Activated CD8-positive, alpha-beta memory T cell treated with anti-CD3 and anti-CD28 coated beads for 36 hours (primary cell): ENCODE results near the gene RHAG. TPM values are rescaled to one million over a fixed set of nuclear protein-coding genes. Genes with fewer than 3 reads are reported as not detected.
"Not testable (repeated sequence)": the region's sequence is repeated elsewhere in the genome, so short reads cannot be mapped to it uniquely, and the experiment has no call there.

Source experiments
- CTCF ChIA-PET: fragments of 350-600 bp; sonication (Branson Sonifier 250); formaldehyde crosslinking; loops from one replicate; lab custom pipeline; 2021; ENCODE audit warnings: antibody characterized with exemption; lab: Charles Lee
- POLR2A ChIA-PET: fragments of 350-600 bp; sonication (Branson Sonifier 250); formaldehyde crosslinking; loops from one replicate; lab custom pipeline; 2021; ENCODE audit warnings: antibody characterized with exemption; lab: Charles Lee
- total RNA-seq, 2 experiments: library from RNA; stranded (reverse); gene quantifications; one replicate each; pipeline ENCODE4 v1.2.3, GENCODE V29; 2021

RHAG gene
- not detected for total RNA-seq

DNA sequence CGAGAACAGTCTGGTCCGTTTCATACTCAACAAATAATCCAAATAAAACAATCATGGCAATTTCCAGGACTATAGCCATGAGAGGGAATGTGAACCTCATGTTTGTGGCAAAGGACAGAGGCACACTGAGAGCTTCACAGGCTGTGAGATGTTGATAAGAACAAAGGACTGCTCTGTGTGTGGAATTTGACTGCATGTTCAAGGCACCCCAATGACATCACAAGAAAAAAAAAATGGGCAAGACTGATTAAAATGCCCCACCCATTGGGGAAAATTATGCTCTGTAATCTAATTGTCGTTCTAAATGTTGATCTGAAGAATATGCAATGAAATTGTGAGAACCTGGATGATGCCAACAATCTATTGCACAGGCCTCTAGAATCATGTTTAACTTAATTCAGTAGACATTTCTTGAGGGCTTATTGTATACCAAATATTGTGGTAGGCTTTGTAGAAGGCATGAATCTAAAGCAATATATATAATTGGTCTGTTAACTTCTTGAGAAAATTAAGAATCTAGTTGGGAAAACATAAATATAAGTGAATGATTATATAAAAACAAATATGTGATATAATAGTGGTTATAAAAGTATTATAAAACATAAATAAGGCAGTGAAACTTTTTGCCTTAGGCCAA lies at the start of gene RHAG:
Gene RHAG, minus strand, starts transcription at position 127 of the 637 bp plus-strand sequence. Its CDS starts 27 bp downstream, at position 100.
- CTCF ChIA-PET, result no interaction called here
- POLR2A ChIA-PET, result no interaction called here

DNA sequence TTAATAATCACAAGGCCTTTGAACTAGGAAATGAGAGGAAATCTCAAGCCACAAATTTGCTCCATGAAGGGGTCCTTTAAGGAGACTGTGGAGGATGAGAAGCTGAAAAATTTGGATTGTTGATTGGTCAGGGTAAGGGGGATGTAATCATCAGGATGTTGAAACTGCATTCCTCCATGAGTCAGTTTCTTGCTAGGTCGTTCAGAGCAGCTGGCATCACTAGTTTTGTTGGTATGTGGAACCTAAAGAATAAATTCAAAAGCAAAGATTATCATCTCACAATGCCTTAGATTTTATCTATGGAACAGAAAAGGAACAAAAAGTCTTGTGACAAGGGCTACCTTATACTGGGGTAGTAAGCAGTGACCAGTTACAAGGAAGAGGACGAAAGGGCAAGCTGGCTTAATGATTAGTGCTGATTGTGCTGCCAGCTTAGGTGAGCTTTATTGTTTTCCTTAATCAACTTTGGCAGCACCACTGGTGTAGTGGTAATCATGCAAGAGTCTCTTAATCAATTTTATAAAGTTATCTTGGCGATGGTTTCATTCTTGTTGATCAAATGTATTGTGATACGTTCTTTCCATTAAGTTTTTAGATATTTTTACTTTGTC lies 40.1 kb upstream of the RHAG start:
- ChIA-PET POLR2A (no interaction called here), CTCF (no interaction called here)

DNA sequence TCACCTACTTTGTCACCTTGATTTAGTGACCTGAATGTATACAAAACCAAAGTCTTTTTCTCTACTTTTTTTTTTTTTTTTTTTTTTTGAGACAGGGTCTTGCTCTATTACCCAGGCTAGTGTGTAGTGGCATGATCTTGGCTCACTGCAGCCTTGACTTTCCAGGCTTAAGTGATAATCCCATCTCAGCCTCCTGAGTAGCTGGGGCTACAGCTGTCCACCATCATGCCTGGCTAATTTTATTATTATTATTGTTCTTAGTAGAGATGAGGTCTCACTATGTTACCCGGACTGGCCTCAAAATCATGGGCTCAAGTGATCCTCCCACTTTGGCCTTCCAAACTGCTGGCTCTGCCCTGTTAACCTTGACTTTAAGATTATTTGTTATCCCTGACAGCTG lies 39.2 kb upstream of the RHAG start:
- POLR2A ChIA-PET, result no interaction called here
- CTCF ChIA-PET, result no interaction called here

DNA sequence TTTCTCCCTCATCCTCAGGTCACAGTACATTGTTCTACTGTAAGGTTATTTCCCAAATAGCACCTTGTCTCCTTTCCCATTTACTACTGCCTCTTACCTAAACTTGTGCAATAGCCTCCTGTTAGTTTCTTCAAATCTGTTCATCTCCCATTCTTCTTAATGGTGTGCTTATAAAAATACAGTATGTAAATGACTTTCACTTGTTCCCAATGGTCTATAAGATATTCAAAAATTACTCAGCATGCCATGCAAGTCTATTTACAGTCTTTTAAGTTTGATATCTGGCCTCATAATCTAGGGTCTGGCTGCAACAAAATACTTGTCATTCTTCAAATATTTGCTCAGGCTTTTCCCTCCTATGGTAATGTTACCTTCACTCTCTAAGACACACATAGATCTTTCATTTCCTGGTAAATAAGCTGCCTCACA lies 31.5 kb upstream of the RHAG start:
- POLR2A ChIA-PET, result no interaction called here
- CTCF ChIA-PET, result no interaction called here

DNA sequence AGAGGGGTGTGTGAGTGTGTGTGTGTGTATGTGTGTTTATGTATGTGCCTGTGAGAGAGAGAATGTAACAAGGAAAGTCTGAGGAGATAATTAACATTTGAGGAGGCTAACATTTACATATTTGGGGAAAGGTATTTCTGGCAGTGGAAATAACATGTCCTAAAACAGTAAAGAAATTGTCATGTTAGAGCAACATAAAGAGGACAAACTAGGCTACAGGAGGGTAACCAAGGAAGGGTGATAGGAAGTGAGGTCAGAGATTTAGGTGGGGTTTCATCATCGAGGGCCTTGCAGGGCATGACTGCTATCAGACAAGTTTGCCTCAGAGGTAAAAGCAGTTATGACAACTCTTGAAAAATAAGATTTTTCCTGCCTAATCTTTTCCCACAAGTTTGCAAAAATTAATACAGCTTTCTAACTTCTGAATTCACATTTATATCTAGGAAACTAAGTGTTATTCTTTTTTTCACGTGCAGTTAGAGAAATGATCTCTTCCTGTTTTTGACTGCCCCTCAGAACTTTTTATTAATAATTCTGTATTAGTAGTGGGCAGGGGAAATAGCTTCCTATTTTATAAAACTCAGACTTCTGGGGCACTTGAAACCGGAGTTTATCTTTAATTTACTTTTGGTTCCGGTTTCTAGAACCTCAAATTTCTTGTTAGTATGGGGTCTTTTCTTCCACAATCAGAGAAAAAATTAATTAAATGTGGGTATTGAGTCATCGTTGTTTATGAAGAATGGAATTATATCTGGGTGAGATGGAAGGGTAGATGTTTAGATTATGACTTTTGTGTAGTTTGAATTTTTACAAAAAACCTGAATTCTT lies 30.5 kb upstream of the RHAG start:
- ChIA-PET POLR2A (no interaction called here), CTCF (no interaction called here)

DNA sequence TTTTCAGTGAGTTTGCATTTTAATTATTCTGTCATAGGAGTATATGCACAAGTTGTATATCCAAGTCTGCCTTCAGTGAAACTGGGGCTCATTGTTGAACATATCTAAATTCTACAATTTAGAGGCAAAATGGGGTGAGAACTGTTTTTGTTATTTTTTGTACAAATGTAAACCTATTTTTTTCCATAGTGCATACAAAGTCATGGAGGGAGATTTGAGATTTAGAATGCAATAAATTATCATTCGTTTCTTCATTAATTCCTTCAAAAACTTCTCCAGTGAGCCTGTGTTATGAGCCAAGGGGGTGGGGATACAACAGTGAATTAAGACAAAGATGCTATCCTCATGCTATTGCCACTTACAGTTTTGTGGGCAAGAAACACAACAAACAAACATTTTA lies 29.8 kb upstream of the RHAG start:
- CTCF ChIA-PET, result no interaction called here
- POLR2A ChIA-PET, result no interaction called here

DNA sequence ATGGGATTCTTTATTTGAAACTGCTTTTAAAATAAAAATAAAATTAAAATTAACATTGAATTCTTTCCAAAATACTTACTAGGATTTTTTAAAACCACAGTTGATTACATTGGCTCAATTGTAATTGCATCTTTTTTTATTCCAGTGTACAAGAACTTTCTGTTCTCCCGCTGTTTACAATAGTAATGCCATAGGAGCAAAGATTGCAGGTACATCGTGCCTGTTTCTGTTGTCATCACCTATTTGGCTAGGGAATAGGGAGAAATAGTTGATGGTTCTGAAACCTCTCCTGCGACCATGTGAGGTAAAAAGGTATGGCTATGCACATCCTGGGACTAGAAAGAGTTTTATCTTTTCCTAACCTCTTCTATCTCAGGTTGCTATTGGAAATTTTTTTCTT lies 28.2 kb upstream of the RHAG start:
- CTCF ChIA-PET, result no interaction called here
- POLR2A ChIA-PET, result no interaction called here

DNA sequence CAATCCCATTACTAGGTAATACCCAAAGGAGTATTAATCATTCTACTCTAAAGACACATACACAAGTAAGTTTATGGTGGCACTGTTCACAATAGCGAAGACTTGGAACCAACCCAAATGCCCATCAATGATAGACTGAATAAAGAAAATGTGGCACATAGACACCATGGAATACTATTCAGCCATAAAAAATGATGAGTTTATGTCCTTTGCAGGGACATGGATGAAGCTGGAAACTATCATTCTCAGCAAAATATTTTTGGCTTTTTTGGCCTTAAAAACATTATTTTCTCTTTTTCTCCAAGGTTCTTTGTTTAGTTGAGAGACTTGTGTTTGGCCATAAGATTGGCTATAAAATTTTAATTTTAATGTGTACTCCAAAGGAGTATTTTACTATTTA lies 27.4 kb upstream of the RHAG start:
- CTCF ChIA-PET, POLR2A ChIA-PET: not testable (repeated sequence)

DNA sequence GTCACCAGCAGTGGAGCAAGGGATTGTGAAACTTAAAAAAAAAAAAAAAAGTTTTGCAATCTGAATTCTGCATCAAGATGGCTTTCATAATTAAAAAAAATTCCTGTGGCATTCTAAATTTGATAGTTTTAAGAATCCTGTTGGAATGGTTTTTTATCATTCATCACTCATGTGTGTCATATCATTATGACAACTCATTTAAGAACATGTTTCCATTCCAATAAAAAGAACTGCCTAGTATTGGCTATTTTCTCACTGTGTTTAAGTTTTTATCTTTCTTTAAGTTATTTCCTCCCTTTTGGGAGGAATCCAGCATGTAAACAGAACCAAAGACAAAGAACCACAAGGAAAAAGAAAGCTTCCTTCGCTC lies 26.2 kb upstream of the RHAG start:
- POLR2A ChIA-PET, result no interaction called here
- CTCF ChIA-PET, result no interaction called here

DNA sequence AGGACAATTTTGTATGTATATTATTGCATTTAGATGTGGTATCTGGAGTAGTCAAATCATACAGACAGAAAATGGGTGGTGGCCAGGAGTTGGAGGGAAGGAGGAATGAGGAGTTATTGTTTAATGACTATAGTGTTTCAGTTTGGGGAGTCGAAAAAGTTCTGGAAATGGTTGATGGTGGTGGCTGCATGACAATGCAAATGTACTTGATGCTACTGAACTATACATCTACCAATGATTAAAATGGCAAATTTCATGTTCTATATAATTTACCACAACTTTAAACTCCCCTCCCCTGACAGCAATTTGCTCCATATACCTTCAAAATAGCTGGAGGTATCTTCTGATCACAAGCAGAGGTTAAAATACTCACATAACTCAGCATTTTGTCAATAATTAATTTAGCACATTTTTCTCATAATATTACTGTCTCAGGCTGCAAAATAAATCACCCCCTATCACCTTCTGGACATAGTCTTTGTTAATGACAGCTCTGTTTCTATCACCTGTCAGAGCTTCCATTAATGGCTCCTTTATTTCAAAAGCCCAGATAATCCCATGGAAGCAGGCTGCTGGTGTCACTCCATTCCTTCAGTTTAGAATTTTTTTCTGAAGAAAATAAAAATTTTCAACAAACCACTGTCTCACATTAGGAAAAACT lies 25.7 kb upstream of the RHAG start:
- POLR2A ChIA-PET, result no interaction called here
- CTCF ChIA-PET, result no interaction called here

DNA sequence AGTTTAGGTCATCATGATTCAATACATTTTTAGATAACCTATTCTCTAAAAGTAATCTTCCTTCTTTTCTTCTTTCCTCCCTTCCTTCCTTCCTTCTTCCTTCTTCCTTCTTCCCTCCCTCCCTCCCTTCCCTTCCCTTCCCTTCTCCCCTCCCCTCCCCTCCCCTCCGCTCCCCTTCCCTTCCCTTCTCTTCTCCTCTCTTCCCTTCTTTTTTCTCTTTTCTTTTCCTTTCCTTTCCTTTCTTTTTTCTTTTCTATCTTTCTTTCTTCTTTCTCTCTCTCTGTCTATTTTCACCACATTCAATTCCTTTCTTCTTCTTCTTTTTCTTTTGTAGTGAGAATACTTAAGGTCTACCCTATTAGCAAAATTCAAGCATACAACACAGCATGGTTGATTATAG lies 17.3 kb upstream of the RHAG start:
- CTCF ChIA-PET, result no interaction called here

DNA sequence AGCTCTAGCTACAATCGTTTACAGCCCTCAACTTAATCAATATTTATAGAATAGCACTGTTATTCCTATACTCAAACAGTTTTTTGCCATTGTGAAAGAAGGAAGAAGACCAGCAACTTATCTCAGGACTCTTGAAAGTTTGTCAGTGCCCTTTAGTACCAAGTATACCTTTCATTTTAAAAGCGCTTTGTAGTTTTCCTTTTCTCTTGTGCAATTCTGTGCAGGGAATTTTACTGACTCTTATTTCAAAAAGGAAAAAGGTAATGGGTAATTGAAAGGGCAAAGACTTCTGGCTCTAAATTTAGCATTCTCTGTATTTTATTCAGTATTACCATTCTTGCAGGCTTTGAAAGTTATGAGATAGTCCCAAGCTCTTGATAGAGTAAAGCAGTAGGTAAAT lies 16.8 kb upstream of the RHAG start:
- ChIA-PET POLR2A (no interaction called here), CTCF (no interaction called here)

More for the DNA sequence above, 17.3 kb upstream of the RHAG start:
- POLR2A ChIA-PET, result no interaction called here

DNA sequence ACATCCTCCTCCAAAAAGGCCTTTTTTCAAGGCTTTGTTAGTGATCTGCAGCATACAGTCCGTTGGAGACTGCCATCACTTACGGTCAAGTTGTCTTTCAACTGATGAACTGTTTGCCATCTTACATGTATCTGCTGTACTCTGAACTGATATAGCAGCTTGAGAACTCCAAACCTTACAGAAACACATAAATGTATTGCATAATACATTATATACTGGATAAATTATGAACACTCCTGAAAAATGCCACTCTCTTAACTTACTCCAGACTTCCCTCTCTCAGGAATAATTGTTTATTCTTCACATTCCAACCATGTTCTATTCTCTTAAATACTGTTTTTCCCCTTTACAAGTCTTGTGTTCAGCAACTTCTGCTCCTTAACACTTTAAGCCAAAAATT lies 14.6 kb upstream of the RHAG start:
- POLR2A ChIA-PET, result no interaction called here
- CTCF ChIA-PET, result no interaction called here

DNA sequence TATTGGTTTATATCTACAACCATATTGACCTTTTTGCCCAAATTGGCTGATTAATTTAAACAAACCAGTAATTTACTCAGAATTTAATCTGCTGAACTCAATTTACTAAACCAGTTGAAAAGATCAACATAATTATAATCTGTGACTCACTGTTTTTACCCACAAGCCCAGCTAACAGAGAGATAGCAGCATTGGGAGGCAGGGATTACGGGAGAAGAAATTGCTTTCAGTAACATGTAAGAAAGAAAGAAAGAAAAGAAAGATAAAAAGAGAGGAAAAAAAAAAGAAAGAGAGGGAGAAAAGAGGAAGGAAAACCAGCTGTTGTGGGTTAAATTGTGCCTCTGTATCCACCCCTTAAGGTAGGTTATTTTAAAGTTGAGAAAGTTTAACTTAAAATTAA lies 13.3 kb upstream of the RHAG start:
- ChIA-PET POLR2A (no interaction called here), CTCF (no interaction called here)

DNA sequence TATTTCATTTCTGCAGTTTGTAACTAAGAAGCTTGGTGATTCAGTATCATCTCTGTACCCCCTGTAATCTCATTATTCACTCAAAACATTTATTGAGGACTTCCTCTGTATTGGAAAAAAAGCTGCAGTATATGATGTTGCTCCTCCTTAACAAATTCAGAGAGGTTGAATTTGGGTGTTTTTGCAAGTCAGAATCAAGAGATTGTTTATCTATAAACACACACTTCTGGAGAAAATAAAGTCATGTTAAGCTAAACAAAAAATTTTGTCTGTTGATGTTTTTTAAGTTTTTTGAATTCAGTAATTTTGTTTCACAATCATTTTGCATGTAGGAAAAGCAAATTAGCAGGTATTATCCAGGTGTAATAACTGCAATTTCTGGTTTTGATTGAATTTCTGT lies 11.4 kb upstream of the RHAG start:
- ChIA-PET CTCF (no interaction called here), POLR2A (no interaction called here)

DNA sequence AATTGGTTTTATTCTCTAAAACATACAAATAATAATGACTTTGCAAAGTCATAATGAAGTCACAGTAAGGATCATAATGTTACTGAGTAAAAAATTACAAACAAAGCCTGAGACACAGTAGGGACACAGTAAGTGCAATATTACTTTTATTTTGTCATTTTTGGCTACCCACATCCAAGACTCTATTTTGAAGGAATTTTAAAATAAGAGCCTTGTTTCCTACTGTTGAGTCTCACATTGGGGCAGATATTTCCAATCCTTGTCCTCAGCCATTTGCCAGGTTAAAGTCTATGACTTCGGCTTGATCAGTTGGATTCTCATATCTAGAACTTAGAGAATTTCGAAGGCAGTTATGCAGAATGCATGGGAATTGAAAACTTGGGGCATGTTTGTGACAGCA lies 10.8 kb upstream of the RHAG start:
- ChIA-PET POLR2A (no interaction called here), CTCF (no interaction called here)

DNA sequence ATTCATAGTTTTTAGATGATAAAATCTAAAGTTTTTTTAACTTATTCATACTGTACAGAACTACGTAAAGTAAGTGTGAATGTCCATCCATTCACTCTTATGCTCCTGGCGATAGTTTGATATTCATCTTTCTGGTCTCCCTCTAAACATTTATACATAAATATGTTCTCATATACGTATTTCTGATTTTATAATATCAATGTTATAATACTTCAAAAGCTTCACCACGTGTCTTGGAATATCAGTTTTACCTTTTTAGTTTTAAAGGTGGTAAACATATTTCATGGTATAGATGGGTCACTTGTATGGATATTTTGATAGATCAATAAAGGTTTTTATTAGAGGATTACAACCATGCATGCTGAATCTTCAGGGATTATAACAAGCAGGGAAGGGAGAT lies 10.3 kb upstream of the RHAG start:
- POLR2A ChIA-PET, result no interaction called here
- CTCF ChIA-PET, result no interaction called here

DNA sequence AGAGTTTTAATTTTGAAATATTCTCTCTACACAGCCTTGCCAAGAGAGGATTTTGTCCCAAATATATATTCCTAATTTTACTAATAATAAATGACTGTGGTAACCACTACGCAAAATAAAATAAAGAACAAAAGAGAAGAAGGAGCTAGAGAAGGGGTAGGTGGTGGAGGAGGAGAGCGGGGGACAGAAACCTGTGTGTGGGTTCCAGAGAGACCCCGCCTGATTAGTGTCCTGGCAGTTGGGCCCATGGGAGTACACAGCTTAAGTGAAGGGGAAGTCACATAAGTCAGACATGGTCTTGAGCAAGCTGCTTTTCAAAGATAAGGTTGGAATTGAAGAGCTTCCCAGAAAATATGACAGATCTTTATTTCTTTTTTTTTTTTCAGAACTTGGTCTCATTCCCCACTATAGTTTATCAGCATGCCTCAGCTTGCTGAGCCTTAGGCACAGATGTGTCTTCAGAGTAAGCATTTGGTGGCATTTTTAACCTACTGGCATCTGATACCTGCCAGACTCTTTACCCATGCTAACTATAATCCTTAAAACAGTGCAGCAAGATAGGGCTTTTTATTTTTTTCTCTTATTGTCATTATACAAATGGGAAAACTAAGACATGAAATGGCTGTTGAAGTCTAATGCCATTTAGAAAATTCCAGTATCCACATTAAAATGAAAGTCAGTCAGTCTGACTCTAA lies 9.6 kb upstream of the RHAG start:
- ChIA-PET CTCF (no interaction called here), POLR2A (no interaction called here)

DNA sequence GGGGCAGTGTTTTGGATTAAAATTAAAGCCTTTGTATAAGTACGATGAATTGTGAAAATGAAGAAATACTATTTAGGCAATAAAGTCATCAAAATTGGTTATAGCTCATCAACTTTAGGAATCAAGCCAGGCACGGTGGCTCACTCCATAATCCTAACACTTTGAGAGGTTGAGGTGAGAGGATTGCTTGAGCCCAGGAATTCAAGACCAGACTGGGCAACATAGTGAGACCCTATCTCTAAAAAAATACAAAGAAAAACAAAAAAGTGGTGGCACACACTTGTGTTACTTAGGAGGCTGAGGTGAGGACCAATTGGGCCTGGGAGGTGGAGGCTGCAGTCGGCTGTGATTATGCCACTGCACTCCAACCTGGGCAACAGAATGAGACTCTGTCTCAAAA lies 8.5 kb upstream of the RHAG start:
- ChIA-PET POLR2A (no interaction called here), CTCF (no interaction called here)
